COLO829 (cell line): ENCODE measurements around the gene RUBCNL.
A peak's percentile ranks its signal among the peaks of the same experiment; 100 is the strongest.
"Not testable (repeated sequence)": the region's sequence is repeated elsewhere in the genome, so short reads cannot be mapped to it uniquely, and the experiment has no call there.

Experiments
- DNase-seq: peaks from one replicate; pipeline ENCODE4 v3.0.0; 2012; ENCODE audit warnings: low spot score

RUBCNL gene, protein sequence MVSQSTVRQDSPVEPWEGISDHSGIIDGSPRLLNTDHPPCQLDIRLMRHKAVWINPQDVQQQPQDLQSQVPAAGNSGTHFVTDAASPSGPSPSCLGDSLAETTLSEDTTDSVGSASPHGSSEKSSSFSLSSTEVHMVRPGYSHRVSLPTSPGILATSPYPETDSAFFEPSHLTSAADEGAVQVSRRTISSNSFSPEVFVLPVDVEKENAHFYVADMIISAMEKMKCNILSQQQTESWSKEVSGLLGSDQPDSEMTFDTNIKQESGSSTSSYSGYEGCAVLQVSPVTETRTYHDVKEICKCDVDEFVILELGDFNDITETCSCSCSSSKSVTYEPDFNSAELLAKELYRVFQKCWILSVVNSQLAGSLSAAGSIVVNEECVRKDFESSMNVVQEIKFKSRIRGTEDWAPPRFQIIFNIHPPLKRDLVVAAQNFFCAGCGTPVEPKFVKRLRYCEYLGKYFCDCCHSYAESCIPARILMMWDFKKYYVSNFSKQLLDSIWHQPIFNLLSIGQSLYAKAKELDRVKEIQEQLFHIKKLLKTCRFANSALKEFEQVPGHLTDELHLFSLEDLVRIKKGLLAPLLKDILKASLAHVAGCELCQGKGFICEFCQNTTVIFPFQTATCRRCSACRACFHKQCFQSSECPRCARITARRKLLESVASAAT

DNA sequence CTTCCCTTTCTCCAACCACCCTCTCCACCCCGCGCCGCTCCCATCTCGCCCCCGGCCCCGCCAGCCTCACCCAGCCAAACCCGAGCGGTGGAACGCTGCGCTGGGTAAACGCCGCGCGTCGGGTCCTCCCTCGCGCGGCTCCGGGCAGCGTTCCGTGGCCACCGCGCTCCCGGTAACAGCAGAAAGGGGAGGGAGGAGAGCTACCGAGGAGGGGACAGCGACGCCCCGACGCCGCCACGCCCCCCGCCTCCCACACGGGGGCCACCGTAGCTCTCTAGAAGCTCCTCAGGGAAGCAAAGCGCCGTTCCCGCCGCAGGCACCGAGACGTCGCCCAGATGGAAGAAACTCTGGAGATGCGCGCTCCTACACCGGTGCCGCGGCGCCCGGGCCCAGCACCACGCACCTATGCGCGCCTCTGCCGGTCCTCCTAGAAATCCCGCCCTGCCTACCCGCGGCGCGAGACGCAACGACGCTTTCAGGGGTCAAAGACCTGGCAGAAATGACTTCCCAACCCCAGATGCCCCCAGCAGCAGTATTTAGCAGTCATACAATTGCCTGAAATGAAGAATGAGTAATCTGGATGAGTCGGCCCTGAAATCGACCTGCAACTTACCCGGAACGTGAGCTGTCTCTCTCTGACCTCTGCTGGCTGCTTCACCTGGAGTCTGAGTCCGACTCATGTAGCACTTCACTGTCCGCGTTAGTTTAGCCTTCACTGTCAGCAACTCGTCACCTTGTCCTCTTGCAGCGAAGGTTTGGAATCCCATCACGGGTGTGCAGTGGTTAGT is at the start of gene RUBCNL:
RUBCNL (minus strand) TSS at position 189 of the 788 bp plus-strand sequence. CDS start 14,777 bp downstream, outside the sequence.
- no peak for DNase-seq

DNA sequence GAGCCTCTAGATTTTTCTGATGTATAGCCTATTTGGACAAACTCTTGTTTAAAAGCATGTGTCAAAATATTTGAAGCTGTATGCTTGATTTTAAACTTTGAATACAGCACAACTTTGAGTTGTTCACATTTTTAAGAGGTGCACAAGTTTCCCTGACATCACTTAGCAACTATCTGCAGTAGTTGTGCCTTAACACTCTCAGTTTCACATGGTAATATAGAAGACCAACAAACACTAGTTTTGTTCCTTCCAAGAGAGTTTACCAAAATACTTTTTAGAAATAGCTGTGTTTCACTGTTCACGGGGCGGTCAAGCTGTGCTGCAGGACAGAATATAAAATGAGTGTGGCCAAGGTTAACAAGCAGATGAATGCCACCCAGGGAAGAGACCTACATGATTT is 42.5 kb upstream of the RUBCNL start:
- not testable (repeated sequence) for DNase-seq

DNA sequence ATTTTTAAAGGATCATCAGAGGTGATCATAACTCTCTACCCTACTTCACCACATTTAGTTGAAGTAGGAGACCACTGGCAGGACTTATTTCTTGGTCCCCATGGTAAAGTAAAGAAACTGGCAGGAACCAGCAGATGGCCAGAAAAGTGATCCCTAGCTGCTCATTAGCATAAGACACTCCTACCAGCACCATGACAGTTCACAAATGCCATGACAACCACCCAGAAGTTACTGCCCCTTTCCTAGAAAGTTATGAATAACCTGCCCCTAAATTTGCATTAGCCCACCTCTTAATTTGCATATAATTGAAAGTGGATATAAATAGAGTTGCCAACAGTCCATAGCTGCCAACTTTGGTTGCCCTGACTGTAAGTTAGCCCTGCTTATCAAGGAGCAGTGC is 18.4 kb upstream of the RUBCNL start:
- no peak for DNase-seq

DNA sequence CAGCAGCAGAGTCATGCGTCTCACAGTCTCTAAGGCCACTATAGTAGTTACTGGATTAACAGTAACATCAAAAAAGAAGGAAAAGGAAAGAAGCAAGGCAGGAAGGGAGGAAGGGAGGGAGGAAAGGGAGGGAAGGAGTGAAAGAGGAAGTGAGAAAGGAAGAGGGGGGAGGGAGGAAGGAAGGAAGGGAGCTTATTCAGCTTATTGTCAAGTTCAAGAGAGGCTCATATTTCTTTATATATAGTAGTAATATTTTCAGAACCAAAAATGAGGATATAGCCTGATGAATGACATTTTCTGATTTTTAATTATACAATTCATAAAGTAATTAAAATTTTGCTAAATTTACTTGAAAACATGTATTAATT is 17.7 kb upstream of the RUBCNL start:
- no peak for DNase-seq

DNA sequence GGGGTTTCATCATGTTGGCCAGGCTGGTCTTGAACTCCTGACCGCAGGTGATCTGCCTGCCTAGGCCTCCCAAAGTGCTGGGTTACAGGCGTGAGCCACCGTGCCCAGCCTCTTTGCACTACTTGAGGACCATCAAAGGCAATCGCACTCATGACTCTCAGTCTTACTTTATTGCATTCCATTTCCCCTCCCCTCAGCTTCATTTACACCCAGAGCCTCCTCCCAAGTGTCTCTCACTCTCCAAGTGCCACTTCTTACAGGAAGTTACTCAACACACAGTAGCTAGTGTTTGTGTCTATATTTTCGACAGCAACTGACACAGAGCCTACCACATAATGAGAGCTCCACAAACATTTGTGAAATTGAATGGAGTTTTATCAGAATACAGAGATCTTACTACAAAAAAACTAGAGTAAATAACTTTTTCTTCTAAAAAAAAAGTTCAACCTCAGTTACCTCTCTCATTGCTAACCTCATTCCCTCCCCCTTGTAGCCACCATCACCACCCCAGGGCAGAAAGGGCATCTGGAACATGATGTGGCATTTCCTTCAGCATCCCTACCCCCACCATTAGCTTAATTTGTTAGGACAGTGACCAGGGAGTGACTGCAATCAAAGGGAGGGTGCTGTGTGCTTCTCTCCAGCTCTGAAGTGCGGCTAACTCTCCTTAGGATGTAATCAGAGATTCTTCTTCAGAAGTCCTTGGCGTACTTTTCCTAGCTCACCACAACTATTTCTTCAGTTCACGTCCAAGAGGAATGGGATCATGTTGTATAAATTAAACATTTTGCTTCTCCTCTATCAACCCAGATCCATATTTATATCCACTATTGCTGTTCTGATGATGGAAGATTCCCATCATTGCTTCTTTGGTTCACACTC is 17.0 kb upstream of the RUBCNL start:
- DNase-seq, result no peak

DNA sequence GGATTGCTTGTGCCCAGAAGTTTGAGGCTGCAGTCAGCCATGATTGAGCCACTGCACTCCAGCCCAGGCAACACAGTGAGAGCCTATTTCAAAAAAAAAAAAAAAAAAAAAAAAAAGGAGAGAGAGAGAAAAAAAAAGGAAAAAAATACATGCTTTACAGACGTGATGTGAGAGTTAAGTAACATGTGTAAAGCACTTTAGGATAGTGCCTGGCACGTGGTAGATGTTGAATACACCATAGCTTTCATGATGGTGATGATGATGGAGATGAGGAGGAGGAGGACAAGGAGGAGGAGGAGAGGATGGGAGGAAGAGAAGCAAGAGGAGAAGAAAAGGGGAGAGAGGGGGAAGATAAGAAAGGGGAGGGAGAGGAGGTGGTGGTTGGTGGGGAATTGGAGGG is 15.1 kb upstream of the RUBCNL start:
- DNase-seq, result no peak

DNA sequence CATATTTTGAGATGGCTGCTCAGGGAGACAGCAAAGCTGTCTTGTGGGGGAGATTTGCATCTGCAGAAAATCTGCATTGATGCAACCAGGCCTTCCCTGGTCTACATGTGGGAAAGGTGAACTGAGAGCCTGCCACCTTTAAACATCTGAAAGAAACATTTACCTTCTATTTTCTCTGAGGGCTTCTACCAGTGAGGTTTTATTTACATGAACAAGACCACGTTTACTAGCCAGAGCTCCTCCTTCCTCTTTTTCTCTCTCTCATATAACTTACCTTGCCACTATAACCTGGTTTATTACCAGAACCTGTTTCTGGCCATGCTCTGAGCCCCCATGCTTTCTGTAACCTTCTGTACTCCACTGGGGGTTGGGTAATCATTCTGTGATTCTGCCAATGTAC is 14.4 kb upstream of the RUBCNL start:
- no peak for DNase-seq

DNA sequence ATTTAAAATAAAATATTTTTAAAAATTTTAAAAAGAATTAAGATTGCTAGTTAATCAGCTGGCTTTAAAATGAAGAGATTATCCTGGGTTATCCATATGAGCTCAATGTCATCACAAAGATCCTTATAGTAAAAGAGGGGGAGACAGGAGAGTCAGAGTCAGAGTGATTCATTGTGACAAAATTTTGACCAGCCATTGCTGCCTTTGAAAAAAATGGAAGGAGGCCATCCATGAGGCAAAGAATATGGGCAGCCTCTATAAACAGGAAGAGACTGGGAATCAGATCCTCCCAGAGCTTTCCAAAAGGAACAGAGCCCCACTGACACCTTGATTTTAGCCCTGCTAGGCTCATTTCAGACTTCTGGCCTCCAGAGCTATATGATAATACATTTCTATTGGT is 9.3 kb upstream of the RUBCNL start:
- DNase-seq, result no peak

DNA sequence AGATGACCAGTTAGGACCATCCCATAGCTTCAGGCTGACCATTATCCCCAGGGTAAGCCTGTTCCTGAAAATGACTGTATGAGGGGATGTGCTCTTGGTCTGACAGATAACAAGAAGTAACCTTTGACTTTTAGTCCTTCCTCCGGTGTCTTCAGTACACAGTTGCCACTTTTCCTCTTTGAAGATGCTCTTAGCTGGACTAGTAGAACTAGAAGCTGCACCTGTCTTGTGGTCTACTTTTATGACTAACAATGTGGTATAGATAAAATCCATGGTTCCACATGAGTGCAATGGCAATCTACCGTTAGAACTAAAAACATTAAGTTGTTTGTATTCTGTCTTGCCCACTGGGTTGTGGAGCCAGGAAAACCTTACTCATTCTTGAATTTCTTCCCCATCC is 5.9 kb upstream of the RUBCNL start:
- no peak for DNase-seq

DNA sequence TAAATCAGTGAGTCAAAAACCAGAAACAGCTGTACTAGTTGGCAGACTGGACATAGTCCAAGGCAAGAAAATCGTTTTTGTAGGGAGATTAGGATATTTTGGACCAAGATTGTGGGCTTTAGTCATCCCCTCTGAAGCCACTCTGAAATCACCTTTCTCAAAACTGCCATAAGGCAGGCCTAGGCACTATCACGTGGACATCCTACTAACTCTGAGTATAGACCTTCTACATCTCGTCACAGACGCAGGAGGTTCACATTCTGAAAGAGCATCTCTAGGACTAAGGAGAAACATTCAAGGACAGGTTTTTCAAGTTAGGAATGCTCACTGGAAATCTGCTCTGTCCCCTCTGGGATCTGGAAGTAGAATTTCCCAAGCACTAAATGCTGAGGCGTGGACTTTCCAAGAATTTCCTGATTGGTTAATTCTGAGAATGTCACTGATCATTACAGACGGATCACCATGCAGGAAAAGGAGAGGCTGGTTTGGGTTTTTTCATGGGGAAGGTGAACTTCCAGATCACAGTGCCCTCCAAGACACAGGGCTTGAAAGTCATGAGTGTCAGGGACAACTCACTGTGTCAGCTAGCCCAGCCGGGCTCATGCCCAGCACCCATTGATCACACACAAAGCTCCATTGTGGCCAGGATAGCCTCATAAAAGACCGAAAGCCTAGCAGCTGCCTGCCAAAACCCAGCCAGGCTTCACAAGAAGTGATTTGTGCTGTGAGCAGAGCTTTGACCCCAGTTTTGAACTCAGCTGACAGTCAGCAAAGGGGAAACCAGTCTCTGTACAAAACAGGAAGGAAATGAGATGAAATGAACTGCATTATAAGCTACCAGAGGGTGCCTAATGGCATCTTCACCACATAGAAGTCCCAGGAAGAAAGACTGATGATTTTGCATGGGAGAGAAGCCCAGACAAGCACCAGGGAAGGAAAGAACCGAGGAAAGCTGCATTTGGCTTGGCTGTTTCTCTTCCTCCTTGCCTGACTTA is 2.7 kb upstream of the RUBCNL start:
- DNase-seq, result peak; percentile 83

DNA sequence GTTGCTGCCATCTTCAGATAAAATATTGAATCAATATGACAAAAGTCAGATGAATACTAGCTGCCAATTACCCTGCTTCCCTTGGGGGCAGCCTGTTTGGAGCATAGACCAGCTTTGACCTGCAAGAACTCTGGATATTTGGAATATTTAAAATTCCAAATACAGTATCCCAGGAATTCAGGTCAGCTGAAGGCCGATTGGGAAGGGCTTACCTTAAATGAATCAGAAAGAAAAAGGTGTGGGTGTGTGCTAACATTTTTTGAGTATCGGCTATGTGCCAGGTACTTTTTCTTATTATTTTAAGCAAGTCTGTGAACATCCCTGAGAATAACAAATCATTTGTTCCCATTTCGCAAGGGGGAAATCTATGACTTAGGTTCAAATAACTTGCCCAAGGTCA is 1.8 kb upstream of the RUBCNL start:
- DNase-seq, result no peak

DNA sequence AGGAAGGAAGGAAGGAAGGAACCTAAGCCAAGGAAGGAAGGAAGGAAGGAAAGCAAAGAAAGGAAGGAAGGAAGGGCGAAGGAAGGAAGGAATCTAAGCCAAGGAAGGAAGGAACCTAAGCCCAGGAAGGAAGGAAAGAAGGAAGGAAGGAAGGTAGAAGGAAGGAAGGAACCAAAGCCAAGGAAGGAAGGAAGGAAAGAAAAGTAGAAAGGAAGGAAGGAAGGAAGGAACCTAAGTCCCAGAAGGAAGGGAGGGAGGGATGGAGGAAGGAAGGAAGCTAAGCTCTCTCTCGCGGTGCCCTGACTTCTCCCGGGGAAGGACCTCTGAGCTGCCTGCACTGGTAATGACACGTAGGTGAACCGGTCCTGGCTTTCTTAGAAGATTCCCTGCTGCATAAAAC is 1.3 kb upstream of the RUBCNL start:
- DNase-seq, result no peak

DNA sequence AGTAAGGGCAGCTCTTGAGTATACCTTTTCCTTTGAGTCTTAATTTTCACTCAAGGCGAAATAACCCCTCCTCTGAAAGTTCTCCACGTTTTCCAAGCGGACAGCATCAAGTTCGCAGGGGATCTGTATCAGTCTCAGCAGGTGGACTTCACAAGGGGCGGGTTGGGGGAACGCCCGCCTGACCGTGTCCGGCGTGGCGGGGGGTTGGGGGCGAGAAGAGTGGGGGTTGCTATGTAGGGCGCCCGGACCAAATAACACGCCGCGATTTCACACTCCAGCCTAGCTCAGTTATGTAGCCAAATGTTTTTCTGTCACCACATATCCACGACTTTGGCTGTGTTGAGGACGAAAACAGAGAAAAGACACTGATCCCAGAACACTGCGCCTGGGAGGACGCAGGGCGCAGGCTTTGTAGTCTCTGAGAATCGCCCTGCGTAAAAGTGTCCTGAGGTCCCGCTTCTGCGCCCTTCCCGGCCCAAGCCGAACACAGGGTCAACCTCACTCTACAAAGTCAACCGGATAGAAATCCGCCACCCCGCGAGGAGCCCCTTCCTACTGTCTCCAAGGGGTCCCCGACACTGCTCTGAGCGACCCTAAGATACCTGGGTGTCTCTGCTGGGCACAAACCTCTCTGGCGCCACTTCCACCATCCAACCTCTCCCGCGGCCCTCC is 524 bp downstream of the RUBCNL start:
- no peak for DNase-seq

DNA sequence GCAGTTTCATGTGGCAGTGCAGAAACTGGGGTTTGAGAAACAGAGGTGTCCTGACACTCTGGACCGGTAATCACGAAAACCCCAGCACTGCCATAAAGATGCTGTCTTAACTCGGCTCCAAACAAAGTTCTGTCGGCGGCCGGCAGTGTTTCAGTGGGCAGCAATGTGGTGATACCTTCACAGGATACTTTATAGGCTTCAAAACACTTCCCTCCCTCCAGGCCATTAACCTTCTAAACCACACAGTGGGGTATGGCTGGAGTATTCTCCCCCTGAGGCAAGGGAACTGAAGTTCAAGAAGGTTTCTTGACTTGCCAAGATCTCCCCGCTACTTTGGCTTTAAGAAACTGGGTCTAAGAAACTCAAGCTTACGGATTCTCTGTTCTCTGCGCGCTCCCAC is 1.1 kb downstream of the RUBCNL start:
- DNase-seq, result no peak

DNA sequence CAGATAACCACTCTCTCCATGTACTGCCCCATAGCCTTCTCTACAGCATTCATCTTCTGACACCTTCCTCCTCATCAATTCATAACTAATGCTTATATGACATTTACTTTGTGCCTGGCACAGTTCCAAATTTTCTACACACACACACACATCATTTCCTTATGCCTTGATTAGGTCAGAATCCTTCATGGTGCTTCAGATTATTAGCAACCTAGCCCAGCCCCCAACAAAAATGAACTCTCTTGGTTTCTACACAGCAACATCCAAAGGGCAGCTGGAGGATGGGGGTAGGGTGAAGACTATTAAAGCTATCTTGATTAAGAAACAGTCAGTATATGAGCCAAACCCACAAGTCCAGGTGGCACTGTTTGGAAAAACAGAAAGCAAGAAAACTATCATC is 3.7 kb downstream of the RUBCNL start:
- DNase-seq, result no peak

DNA sequence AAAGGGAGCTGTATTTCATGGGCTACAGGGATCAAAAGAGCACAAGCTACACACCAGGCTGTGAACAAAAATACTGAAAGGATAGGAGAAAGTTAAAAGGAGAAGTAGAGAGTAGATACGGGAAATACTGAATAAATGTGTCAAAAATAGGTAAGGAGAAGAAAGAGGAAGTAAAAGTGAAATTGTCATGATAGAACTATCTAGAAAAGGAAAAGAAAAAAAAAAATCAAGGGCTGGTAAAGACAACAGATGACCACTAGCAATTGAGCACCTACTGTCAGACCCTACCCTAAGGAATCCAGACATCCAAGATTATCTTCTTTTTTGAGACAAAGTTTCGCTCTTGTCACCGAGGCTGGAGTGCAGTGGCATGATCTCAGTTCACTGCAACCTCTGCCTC is 4.8 kb downstream of the RUBCNL start:
- no peak for DNase-seq

DNA sequence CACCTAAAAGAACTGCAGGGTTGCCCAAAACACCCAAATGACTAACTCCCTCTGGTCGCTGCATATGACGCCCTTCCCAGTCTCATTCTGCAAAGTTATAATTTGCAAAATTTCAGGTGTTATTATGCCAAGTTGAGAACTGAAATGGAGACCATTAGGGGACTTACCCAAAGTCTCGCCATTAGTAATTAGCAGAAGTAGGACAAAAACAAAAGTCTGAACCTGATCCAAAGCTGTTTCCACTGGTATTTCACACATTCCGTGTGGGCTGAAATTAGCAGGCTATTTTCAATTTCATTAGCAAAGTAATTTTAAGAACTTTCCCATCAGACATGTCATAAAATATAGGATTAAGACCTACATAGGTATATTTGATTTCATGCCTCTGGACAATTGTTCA is 6.8 kb downstream of the RUBCNL start:
- DNase-seq, result no peak

DNA sequence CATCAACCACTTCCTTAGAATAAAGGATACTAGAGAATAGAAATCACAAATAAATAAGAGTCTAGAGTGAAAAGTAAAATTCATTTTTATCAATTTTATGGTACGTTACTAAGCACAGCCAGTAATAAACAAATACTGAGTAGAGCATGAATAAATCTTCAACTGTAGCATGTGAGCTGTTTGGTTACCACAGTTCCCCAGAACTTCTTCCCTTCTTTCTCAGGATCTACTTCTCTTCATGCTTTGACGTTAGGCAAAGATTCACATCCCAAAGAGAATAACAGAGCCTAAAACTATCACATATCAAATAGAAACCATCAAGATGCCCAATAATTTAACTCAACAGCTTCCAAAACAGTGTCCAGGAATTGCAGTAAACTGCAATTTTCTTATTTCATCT is 7.4 kb downstream of the RUBCNL start:
- no peak for DNase-seq

DNA sequence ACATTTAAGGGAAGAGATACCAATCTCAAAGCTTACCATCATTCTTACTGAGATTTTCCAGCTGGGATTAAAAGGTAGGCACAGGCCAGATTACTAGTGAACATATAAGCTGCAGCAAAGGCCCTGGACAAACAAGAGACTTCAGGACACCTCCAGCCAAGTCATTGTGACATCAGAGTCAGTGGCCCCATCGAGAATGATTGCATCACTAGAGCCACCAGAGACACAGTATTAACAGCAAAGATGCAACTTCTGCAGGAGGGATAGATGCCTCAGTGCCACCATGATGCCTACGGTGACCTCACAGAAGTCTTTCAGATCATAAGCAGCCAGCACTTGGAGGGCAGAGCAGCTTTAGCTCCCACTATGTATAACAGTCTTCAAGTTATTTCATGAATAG is 8.6 kb downstream of the RUBCNL start:
- no peak for DNase-seq

DNA sequence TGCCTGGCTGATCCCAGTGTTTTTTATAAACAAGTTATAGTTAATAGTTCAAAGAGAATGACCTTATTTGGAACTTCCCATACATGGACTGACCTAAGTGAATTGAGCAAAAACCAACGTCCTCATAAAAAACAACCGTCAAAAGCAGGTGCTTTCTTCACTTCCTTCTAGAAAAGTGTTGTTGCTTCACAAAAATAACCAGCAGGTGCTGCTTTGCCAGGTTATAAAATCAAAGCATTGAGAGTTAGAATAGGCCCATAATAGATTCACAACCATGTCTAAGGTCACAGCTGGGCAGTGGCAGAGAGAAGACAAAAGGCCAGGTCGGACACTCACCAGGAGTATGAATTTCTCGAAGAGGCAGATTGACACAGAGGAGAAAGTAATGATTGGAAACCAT is 9.5 kb downstream of the RUBCNL start:
- no peak for DNase-seq
